Mesothelial cell of epicardium (in vitro differentiated cells): ENCODE data around the gene BRINP2. TPM values are rescaled to one million over a fixed set of nuclear protein-coding genes. Genes with fewer than 3 reads are reported as not detected.

ENCODE experiments used
- DNase-seq, 2 experiments: peaks; one replicate each; pipeline ENCODE4 v3.0.0; 2021; ENCODE audit warnings: low spot score in 2 of 2; ENCODE audit not compliant: unreplicated experiment in 2 of 2
- H3K27ac Mint-ChIP-seq: 2 replicates; pipeline ENCODE4 v1.8.0; 2021; ENCODE audit warnings: mixed read lengths
- H3K27me3 Mint-ChIP-seq: 2 replicates; pipeline ENCODE4 v1.8.0; 2021; ENCODE audit warnings: low read depth, mixed read lengths
- H3K36me3 Mint-ChIP-seq: 2 replicates; pipeline ENCODE4 v1.8.0; 2021; ENCODE audit warnings: mixed read lengths
- H3K4me1 Mint-ChIP-seq: 2 replicates; pipeline ENCODE4 v1.8.0; 2021; ENCODE audit warnings: mixed read lengths
- H3K4me3 Mint-ChIP-seq: 2 replicates; pipeline ENCODE4 v1.8.0; 2021; ENCODE audit warnings: mild to moderate bottlenecking, moderate library complexity, mixed read lengths
- H3K9me3 Mint-ChIP-seq: 2 replicates; pipeline ENCODE4 v1.8.0; 2021; ENCODE audit warnings: mixed read lengths
- total RNA-seq: library from RNA; stranded (reverse); gene quantifications from 3 replicates; pipeline ENCODE4 v1.2.1, GENCODE V29; 2021
- TF ChIP-seq, protein P1 (sequence below): fragments of 200-600 bp; sonication (generic); IDR thresholded peaks from one replicate; pipeline ENCODE4 v1.5.0; 2021; ENCODE audit warnings: antibody characterized with exemption; ENCODE audit not compliant: unreplicated experiment

BRINP2 gene
- total RNA-seq, 1 donor from 2014 or later, result 0.63 TPM

DNA sequence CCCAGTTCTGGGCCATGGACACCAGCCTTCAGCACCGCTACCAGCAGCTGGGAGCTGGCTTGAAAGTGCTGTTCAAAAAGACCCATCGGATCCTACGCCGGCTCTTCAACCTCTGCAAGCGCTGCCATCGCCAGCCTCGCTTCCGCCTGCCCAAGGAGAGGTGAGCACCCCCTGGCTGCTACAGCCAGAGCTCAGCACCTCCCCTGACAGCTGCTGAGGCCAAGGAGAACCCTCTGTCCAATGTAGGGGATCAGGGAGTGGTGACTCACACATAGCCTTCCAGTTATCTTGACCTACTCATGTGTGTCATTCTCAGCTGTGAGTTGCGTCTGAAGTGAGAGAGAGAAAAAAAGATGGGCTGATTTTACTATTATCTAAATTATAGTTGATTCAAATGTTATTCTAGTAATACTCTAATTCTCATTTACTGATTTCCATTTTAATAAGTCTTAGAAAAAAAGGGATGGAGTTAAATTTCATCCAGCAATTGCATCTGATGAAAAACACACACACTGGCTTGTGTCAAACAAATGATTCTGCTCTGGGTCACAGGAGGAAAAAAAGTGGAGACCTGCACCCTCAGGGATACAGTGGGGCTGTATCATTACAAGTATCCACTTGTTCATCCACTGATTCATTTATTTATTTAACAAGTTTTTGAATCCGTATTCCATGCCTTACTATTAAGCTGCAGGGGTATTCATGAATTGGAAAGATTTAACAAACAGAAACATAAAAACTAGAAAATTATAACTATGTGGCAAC lies 108.0 kb downstream of the BRINP2 start:
- TF ChIP-seq, protein P1, sequence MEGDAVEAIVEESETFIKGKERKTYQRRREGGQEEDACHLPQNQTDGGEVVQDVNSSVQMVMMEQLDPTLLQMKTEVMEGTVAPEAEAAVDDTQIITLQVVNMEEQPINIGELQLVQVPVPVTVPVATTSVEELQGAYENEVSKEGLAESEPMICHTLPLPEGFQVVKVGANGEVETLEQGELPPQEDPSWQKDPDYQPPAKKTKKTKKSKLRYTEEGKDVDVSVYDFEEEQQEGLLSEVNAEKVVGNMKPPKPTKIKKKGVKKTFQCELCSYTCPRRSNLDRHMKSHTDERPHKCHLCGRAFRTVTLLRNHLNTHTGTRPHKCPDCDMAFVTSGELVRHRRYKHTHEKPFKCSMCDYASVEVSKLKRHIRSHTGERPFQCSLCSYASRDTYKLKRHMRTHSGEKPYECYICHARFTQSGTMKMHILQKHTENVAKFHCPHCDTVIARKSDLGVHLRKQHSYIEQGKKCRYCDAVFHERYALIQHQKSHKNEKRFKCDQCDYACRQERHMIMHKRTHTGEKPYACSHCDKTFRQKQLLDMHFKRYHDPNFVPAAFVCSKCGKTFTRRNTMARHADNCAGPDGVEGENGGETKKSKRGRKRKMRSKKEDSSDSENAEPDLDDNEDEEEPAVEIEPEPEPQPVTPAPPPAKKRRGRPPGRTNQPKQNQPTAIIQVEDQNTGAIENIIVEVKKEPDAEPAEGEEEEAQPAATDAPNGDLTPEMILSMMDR, result no peak
- H3K36me3 Mint-ChIP-seq, result no peaks in the 10 kb centered on the region
- no peak overlapping the region for H3K4me3 Mint-ChIP-seq
- no peak overlapping the region for H3K27ac Mint-ChIP-seq
- peaks cover 3% of the 10 kb centered on the region for H3K4me1 Mint-ChIP-seq
- DNase-seq, result no peak
- no peaks in the 10 kb centered on the region for H3K9me3 Mint-ChIP-seq
- H3K27me3 Mint-ChIP-seq, result peaks cover 26% of the 10 kb centered on the region

DNA sequence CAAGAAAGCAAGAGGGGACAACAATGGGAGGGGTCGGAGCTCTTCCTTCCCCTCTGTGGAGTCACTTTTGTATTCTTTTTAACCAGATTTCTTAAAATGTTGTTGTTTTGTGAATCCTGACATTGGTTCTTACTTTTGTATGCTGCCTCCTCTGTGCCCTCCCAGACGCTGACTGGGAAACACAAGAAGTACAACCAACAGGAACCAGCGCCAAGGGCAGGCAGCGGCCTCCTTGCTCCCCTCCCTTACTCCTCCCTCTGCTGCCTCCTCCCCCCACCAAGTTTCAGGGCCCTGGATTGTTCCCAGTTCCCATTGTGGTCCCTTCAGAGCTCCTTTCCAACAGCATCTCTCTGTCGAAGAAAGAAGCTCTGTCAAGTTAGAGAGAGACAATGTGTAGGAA lies 111.1 kb downstream of the BRINP2 start:
- TF ChIP-seq, protein P1, result no peak
- Mint-ChIP-seq H3K4me1 (no peaks in the 10 kb centered on the region), H3K36me3 (no peaks in the 10 kb centered on the region), H3K27me3 (peaks cover 34% of the 10 kb centered on the region), H3K27ac (no peak overlapping the region), H3K4me3 (no peak overlapping the region), H3K9me3 (no peaks in the 10 kb centered on the region)
- DNase-seq, result no peak

DNA sequence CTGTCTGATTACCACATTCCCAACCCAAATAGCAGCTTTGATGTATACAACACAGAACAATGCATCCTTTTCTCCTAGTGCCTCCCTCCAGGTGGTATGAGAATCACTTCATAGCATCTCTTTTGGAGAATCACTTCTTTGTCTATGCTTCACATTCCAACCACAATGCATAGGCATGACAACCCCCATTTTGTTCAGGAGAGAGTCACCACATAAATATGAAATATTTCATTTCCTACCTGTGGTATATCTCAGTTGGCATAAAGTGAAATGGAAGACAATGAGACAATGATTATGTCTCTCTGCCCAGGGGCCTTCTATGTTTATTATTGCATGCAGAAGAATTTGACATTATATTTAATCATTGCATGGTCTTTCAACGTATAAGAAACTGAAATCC lies 112.2 kb downstream of the BRINP2 start:
- TF ChIP-seq, protein P1, result no peak
- H3K4me3 Mint-ChIP-seq, result no peak overlapping the region
- no peak for DNase-seq
- H3K27ac Mint-ChIP-seq, result no peak overlapping the region
- peaks cover 2% of the 10 kb centered on the region for H3K4me1 Mint-ChIP-seq
- H3K36me3 Mint-ChIP-seq, result no peaks in the 10 kb centered on the region
- H3K27me3 Mint-ChIP-seq, result peaks cover 38% of the 10 kb centered on the region
- no peaks in the 10 kb centered on the region for H3K9me3 Mint-ChIP-seq

DNA sequence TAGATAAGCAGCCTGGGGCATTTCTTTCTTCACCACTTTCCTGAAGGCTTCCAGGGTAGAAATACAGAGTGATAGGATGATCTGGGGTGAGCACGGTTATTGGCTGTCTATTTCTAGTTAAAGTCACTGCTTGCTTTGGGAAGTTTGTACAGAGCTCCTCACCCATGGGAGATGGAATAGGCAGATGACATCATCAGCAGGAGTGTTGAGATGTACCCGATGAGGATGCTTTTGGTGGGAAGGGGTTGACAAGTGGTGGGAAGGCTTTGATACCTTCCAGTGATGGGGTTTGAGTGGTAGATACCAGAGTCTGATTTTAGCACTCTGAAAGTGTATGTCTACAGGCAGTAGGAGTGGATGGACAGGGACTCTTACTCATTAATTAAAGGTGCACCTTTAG lies 112.6 kb downstream of the BRINP2 start:
- Mint-ChIP-seq H3K27me3 (peaks cover 37% of the 10 kb centered on the region), H3K36me3 (no peaks in the 10 kb centered on the region), H3K4me1 (peaks cover 5% of the 10 kb centered on the region), H3K9me3 (no peaks in the 10 kb centered on the region), H3K4me3 (no peak overlapping the region), H3K27ac (no peak overlapping the region)
- no peak for DNase-seq
- TF ChIP-seq, protein P1, result no peak

DNA sequence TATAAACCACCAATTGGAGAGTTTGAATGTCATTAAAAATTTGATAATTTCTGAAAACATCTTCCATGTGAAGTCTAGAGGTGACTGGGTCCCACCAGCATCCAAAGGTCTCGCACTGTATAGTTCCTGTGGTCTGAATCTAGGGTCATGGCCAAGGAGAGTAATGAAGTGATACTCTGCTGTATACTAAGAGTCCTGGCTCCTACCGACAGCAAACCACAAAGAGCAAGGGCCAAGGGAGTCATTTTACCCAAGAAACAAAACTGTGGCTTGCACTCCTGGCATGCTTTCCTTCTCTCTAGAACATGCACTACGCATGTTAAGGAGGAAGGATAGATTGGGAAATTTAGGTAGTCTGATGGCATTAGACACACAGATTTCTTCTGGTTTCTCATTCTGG lies 115.6 kb downstream of the BRINP2 start:
- Mint-ChIP-seq H3K27ac (no peak overlapping the region), H3K36me3 (no peaks in the 10 kb centered on the region)
- DNase-seq, result no peak

More for the DNA sequence above, 115.6 kb downstream of the BRINP2 start:
- Mint-ChIP-seq H3K4me3 (no peak overlapping the region), H3K27me3 (peaks cover 23% of the 10 kb centered on the region), H3K9me3 (no peaks in the 10 kb centered on the region), H3K4me1 (peaks cover 6% of the 10 kb centered on the region)
- TF ChIP-seq, protein P1, result no peak
